Measurements from ENCODE around the gene TRABD2A.

DNA sequence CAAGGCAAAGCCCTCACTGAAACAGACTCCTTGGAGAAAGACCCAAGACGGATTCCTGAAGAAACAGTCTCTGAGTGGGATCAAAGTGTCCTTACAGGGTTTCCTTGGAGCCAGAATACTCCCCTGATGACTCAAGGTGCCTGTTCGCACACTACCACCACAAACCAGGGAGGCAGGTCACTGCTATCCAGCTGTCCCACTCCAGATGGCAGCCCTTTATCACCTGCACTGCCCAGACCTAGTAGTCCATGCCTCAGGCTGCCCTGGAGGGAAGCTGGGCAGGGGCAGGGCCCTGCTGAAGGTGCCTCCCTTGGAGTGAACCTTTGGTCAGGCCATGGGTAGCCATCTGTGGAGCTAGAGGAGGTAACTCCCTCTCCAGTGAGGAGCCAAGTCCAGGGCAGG lies 34.1 kb downstream of the TRABD2A start:
- TF ChIP-seq CTCF (IDR thresholded peaks at IDR 0.05; ENCODE audit: insufficient read depth, low read length) = no peak
- TF ChIP-seq POLR2AphosphoS5 (IDR thresholded peaks at IDR 0.05; ENCODE audit: low read depth) = no peak
- TF ChIP-seq, protein P1, sequence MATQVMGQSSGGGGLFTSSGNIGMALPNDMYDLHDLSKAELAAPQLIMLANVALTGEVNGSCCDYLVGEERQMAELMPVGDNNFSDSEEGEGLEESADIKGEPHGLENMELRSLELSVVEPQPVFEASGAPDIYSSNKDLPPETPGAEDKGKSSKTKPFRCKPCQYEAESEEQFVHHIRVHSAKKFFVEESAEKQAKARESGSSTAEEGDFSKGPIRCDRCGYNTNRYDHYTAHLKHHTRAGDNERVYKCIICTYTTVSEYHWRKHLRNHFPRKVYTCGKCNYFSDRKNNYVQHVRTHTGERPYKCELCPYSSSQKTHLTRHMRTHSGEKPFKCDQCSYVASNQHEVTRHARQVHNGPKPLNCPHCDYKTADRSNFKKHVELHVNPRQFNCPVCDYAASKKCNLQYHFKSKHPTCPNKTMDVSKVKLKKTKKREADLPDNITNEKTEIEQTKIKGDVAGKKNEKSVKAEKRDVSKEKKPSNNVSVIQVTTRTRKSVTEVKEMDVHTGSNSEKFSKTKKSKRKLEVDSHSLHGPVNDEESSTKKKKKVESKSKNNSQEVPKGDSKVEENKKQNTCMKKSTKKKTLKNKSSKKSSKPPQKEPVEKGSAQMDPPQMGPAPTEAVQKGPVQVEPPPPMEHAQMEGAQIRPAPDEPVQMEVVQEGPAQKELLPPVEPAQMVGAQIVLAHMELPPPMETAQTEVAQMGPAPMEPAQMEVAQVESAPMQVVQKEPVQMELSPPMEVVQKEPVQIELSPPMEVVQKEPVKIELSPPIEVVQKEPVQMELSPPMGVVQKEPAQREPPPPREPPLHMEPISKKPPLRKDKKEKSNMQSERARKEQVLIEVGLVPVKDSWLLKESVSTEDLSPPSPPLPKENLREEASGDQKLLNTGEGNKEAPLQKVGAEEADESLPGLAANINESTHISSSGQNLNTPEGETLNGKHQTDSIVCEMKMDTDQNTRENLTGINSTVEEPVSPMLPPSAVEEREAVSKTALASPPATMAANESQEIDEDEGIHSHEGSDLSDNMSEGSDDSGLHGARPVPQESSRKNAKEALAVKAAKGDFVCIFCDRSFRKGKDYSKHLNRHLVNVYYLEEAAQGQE (IDR thresholded peaks at IDR 0.05; ENCODE audit: insufficient replicate concordance, low read depth) = no peak
